ENCODE measurements around the gene HVCN1. TPM values are rescaled to one million over a fixed set of nuclear protein-coding genes. Genes with fewer than 3 reads are reported as not detected.

The HVCN1 gene
- polyA plus RNA-seq, 2 of the 4 experiments (the other 2 are of a cell fraction), result 0.34 to 1.1 TPM

DNA sequence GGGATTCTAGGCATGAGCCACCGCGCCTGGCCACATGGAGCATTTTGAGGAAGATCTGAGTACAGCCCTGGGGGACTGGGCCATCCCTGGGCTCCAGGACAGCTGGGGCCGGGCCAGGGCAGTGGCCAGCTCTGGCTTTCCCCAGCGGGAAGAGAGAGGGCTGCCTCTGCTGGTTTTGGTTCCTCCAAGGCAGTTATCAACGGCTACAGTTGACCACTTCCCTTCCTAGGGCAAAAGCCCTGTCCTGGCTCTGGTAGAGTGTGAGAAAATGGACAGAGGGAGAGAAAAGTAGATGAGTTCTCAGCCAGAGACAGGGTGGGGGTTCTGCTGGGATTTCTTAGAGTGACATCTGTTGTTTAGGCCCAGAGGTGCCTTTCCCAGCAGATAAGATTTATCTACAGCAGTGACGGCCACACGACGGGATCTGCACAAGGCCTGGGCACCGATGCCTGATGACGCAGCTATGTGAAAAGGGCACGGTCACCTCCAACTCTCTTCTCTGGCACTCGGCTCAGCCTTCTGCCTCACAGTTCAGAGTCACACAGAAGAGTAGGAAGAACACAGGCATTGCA is 5.5 kb upstream of the HVCN1 start:
- no peak for ATAC-seq
- no peak for DNase-seq (ENCODE audit: low read depth in 1 of 2, low spot score in 1 of 2)
- WGBS (ENCODE audit: missing lambda C conversion rate), result 85% methylated on average over 9 of the region's 12 CpGs
- no peak for FAIRE-seq
- no peak overlapping the region for H3K4me2 ChIP-seq
- TF ChIP-seq FOXS1 (CRISPR knock-in tag; IDR thresholded peaks at IDR 0.05), result no peak
- no peak for TF ChIP-seq TFCP2L1 (CRISPR knock-in tag; IDR thresholded peaks at IDR 0.05)
- TF ChIP-seq HOXB5 (CRISPR knock-in tag; IDR thresholded peaks at IDR 0.05), result no peak
- TF ChIP-seq, protein P1, sequence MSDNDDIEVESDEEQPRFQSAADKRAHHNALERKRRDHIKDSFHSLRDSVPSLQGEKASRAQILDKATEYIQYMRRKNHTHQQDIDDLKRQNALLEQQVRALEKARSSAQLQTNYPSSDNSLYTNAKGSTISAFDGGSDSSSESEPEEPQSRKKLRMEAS (IDR thresholded peaks at IDR 0.05), result no peak
- TF ChIP-seq RFX5 (IDR thresholded peaks at IDR 0.05), result no peak
- TF ChIP-seq NR3C1 (IDR thresholded peaks at IDR 0.05), result no peak
- TF ChIP-seq RNF2 (IDR thresholded peaks at IDR 0.05; ENCODE audit: borderline replicate concordance, low read depth), result no peak
- H3K4me1 ChIP-seq, result peaks cover 8% of the 10 kb centered on the region
- no peak overlapping the region for H3K27ac ChIP-seq
- H3K4me3 ChIP-seq, result no peak overlapping the region
- ChIA-PET CTCF (interaction anchor here (1.5 kb wide), 1 partner anchor 21 kb away, joined by 4 read pairs; no protein-coding TSS in a partner anchor), POLR2A (no interaction called here)
- no peaks in the 10 kb centered on the region for H3K9me3 ChIP-seq

DNA sequence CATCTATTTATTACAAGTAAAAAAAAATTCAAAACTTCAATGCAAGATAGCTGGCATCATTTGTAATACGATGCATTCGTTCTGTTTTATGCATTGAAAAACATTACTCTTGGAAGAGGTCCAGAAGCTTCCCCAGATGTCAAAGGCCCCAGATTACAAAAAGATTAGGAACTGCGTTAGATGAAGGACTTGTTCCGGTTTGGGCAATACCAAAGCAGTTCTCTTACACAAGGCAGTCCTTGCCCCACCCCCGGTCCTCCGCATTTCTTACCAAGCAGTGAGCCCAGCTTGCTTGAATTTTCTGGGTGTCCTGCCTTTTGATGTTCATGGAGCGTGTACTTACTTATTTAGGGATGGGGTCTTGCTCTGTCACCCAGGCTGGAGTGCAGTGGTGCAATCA is 4.8 kb upstream of the HVCN1 start:
- TF ChIP-seq, protein P2, sequence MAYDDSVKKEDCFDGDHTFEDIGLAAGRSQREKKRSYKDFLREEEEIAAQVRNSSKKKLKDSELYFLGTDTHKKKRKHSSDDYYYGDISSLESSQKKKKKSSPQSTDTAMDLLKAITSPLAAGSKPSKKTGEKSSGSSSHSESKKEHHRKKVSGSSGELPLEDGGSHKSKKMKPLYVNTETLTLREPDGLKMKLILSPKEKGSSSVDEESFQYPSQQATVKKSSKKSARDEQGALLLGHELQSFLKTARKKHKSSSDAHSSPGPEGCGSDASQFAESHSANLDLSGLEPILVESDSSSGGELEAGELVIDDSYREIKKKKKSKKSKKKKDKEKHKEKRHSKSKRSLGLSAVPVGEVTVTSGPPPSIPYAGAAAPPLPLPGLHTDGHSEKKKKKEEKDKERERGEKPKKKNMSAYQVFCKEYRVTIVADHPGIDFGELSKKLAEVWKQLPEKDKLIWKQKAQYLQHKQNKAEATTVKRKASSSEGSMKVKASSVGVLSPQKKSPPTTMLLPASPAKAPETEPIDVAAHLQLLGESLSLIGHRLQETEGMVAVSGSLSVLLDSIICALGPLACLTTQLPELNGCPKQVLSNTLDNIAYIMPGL (CRISPR knock-in tag; IDR thresholded peaks at IDR 0.05; ENCODE audit: borderline replicate concordance), result no peak
- TF ChIP-seq, protein P3, sequence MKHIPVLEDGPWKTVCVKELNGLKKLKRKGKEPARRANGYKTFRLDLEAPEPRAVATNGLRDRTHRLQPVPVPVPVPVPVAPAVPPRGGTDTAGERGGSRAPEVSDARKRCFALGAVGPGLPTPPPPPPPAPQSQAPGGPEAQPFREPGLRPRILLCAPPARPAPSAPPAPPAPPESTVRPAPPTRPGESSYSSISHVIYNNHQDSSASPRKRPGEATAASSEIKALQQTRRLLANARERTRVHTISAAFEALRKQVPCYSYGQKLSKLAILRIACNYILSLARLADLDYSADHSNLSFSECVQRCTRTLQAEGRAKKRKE (CRISPR knock-in tag; IDR thresholded peaks at IDR 0.05; ENCODE audit: low read depth), result no peak
- no peak for TF ChIP-seq FOSL2 (IDR thresholded peaks at IDR 0.05)
- TF ChIP-seq FOSL2 (CRISPR knock-in tag; IDR thresholded peaks at IDR 0.05), result no peak
- no peak for TF ChIP-seq RFX5 (IDR thresholded peaks at IDR 0.05)
- TF ChIP-seq JUNB (IDR thresholded peaks at IDR 0.05), result no peak
- no peak for TF ChIP-seq SMC3 (IDR thresholded peaks at IDR 0.05)
- no peak for TF ChIP-seq TFCP2L1 (CRISPR knock-in tag; IDR thresholded peaks at IDR 0.05)
- TF ChIP-seq, protein P4, sequence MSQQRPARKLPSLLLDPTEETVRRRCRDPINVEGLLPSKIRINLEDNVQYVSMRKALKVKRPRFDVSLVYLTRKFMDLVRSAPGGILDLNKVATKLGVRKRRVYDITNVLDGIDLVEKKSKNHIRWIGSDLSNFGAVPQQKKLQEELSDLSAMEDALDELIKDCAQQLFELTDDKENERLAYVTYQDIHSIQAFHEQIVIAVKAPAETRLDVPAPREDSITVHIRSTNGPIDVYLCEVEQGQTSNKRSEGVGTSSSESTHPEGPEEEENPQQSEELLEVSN (IDR thresholded peaks at IDR 0.05; ENCODE audit: borderline replicate concordance, low read depth), result no peak
- Histone ChIP-seq H3K4me1 (peaks cover 4% of the 10 kb centered on the region), H3K4me3 (no peak overlapping the region), H3K4me2 (no peak overlapping the region), H3K9me3 (no peaks in the 10 kb centered on the region), H3K27ac (no peak overlapping the region)
- ATAC-seq (no peak), DNase-seq (ENCODE audit: low read depth in 1 of 2, low spot score in 1 of 2) (no peak), FAIRE-seq (no peak)
- POLR2A ChIA-PET, result no interaction called here
- WGBS (ENCODE audit: missing lambda C conversion rate), result 86% methylated on average over 7 of the region's 7 CpGs
- CTCF ChIA-PET, result interaction anchor here (0.6 to 1.5 kb wide), 4 partner anchors 11 to 1729 kb away, joined by 3 to 4 read pairs (median 3); no protein-coding TSS in a partner anchor

DNA sequence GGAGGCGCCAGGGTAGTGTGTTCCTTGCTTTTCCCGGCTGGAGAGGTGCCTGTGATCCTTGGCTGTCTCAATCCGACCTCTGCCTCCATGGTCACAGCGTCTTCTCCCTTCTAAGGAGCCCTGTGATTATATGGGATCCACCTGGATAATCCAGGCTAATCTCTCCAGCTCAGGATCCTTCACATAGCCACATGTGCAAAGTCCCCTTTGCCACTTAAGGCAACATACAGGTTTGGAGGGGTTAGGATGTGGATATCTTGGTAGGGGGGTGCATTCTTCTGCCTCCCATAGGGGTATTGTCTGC is 1.2 kb upstream of the HVCN1 start:
- H3K4me2 ChIP-seq, result no peak overlapping the region
- no peak overlapping the region for H3K4me3 ChIP-seq
- H3K9me3 ChIP-seq, result no peaks in the 10 kb centered on the region
- ChIA-PET POLR2A (no interaction called here), CTCF (no interaction called here)
- H3K4me1 ChIP-seq, result 0 out of 3 replicates have a peak, but pooled peaks cover 4% of the 10 kb centered on the region
- WGBS (ENCODE audit: missing lambda C conversion rate), result 38% methylated on average over 4 of the region's 4 CpGs
- no peak overlapping the region for H3K27ac ChIP-seq
- TF ChIP-seq ZNF302 (CRISPR knock-in tag; IDR thresholded peaks at IDR 0.05) (no peak), JUN (IDR thresholded peaks at IDR 0.05) (no peak), FOSL2 (IDR thresholded peaks at IDR 0.05) (no peak), FOSL2 (CRISPR knock-in tag; IDR thresholded peaks at IDR 0.05) (no peak), EHMT2 (IDR thresholded peaks at IDR 0.05; ENCODE audit: low read depth) (no peak), SREBF2 (IDR thresholded peaks at IDR 0.05) (no peak), ZFP36 (IDR thresholded peaks at IDR 0.05; ENCODE audit: borderline replicate concordance, partially characterized antibody) (no peak), MYC (IDR thresholded peaks at IDR 0.05; ENCODE audit: borderline replicate concordance, low read length) (no peak), ZSCAN20 (CRISPR knock-in tag; IDR thresholded peaks at IDR 0.05) (no peak), RFX5 (IDR thresholded peaks at IDR 0.05) (no peak), HOXB13 (CRISPR knock-in tag; IDR thresholded peaks at IDR 0.05; ENCODE audit: low read depth) (no peak)
- TF ChIP-seq, protein P5, sequence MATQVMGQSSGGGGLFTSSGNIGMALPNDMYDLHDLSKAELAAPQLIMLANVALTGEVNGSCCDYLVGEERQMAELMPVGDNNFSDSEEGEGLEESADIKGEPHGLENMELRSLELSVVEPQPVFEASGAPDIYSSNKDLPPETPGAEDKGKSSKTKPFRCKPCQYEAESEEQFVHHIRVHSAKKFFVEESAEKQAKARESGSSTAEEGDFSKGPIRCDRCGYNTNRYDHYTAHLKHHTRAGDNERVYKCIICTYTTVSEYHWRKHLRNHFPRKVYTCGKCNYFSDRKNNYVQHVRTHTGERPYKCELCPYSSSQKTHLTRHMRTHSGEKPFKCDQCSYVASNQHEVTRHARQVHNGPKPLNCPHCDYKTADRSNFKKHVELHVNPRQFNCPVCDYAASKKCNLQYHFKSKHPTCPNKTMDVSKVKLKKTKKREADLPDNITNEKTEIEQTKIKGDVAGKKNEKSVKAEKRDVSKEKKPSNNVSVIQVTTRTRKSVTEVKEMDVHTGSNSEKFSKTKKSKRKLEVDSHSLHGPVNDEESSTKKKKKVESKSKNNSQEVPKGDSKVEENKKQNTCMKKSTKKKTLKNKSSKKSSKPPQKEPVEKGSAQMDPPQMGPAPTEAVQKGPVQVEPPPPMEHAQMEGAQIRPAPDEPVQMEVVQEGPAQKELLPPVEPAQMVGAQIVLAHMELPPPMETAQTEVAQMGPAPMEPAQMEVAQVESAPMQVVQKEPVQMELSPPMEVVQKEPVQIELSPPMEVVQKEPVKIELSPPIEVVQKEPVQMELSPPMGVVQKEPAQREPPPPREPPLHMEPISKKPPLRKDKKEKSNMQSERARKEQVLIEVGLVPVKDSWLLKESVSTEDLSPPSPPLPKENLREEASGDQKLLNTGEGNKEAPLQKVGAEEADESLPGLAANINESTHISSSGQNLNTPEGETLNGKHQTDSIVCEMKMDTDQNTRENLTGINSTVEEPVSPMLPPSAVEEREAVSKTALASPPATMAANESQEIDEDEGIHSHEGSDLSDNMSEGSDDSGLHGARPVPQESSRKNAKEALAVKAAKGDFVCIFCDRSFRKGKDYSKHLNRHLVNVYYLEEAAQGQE (IDR thresholded peaks at IDR 0.05), result no peak
- FAIRE-seq, result no peak
- no peak for ATAC-seq
- no peak for DNase-seq (ENCODE audit: low read depth in 1 of 2, low spot score in 1 of 2)
